AG04449 (cell line): Measurements from ENCODE around the gene FRMPD4.

Experiments
- CTCF ChIA-PET: fragments of 350-600 bp; formaldehyde crosslinking; extraction: SDS; loops from one replicate; lab custom pipeline; 2021; ENCODE audit warnings: antibody characterized with exemption; lab: Yijun Ruan, JAX
- POLR2A ChIA-PET: fragments of 400-600, 350-600 bp; formaldehyde crosslinking; extraction: SDS; loops from one replicate; lab custom pipeline; 2020; ENCODE audit warnings: antibody characterized with exemption, inconsistent platforms; lab: Yijun Ruan, JAX
- DNase-seq: peaks from one replicate; pipeline ENCODE4 v3.0.0-alpha.2; 2010; ENCODE audit warnings: low read depth, low spot score
- H3K4me3 ChIP-seq: 2 replicates; pipeline ENCODE4 v1.5.1; 2011; ENCODE audit warnings: low read depth, mild to moderate bottlenecking, control low read depth, low read length
- TF ChIP-seq, protein P1 (sequence below): IDR thresholded peaks from one replicate; pipeline ENCODE4 v1.5.1; 2011; ENCODE audit warnings: mild to moderate bottlenecking, moderate library complexity, low read length, control low read depth, inconsistent platforms; ENCODE audit not compliant: insufficient read depth; ENCODE audit errors: missing control alignments

FRMPD4 gene

DNA sequence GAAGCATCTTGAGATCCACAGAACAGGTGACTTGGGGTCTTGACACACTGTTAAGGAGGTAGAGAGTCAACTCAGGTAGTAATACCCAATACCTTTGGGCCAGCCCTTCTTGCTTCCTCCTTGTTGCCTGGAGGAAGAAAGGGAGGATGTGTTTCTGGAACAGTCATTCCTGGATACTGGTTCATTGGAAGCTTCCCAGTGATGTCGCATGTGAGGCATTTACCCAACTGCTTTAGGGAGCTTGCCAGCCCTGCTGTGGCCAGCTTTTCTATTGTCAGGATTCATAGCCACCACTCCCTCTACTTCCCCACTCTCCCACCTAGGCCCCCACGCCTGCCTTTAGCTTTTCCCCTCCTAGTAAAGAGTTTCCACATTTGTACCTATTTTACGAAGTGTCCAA, 342.7 kb downstream of the FRMPD4 start:
- CTCF ChIA-PET, result no interaction called here
- TF ChIP-seq, protein P1, sequence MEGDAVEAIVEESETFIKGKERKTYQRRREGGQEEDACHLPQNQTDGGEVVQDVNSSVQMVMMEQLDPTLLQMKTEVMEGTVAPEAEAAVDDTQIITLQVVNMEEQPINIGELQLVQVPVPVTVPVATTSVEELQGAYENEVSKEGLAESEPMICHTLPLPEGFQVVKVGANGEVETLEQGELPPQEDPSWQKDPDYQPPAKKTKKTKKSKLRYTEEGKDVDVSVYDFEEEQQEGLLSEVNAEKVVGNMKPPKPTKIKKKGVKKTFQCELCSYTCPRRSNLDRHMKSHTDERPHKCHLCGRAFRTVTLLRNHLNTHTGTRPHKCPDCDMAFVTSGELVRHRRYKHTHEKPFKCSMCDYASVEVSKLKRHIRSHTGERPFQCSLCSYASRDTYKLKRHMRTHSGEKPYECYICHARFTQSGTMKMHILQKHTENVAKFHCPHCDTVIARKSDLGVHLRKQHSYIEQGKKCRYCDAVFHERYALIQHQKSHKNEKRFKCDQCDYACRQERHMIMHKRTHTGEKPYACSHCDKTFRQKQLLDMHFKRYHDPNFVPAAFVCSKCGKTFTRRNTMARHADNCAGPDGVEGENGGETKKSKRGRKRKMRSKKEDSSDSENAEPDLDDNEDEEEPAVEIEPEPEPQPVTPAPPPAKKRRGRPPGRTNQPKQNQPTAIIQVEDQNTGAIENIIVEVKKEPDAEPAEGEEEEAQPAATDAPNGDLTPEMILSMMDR, result no peak
- H3K4me3 ChIP-seq, result no peak overlapping the region
- POLR2A ChIA-PET, result no interaction called here
- DNase-seq, result no peak

DNA sequence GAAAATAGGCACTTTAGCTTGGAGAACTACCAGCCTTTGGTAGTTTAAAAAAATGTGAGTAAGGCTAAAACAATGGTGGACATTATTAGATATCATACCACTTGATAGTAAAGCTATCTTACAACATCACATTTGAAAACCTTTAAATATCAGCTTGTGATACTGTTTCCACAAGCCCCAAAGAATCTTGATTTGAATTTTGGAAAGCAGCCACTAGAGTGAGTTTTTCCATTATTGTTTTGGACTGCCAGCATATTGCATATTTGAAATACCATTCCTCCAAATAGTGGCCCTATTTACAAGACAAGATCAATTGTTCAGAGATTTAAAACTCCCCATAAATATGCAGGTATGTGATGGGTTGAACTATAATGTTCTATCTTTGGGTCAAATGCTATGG, 349.9 kb downstream of the FRMPD4 start:
- no peak overlapping the region for H3K4me3 ChIP-seq
- POLR2A ChIA-PET, result no interaction called here
- CTCF ChIA-PET, result no interaction called here
- TF ChIP-seq, protein P1, result no peak
- no peak for DNase-seq

DNA sequence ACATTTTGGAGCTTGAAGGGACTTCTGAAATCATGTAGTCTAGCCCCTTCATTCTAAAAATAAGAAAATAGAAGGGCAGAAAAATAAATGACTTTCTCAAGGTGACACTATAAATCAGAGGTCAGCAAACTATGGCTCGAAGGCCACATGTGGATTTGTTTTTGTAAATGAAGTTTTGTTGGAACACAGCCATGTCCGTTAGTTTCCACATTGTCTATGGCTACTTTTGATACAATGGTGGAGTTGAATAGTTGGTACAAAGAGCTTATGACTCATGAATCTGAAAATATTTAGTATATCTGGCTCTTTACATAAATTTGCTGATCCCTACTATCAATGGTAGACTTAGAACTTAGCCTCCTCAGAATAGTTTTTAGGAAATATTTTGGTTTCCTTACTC, 350.5 kb downstream of the FRMPD4 start:
- CTCF ChIA-PET, result no interaction called here
- DNase-seq, result no peak
- no peak overlapping the region for H3K4me3 ChIP-seq
- POLR2A ChIA-PET, result no interaction called here
- TF ChIP-seq, protein P1, result no peak

DNA sequence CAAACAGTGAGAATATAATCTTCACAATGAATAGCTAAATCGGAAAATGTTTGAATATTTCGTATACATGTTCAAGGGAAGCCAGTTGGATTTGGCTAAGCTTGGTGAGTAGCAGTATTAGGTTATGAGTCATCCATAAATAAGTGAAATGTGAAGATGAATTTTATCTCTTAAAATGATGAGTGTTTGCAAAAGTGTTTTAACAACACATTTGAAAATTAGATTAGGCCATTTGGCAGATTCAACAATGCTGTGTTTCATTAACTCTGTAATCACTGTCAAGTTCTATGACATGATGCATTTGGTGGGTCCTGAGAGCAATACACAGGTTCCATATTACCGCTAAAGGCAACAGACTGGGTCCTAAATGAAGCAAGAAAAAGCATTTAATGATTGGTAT, 351.1 kb downstream of the FRMPD4 start:
- ChIA-PET CTCF (no interaction called here), POLR2A (no interaction called here)
- TF ChIP-seq, protein P1, result no peak
- no peak overlapping the region for H3K4me3 ChIP-seq
- no peak for DNase-seq

DNA sequence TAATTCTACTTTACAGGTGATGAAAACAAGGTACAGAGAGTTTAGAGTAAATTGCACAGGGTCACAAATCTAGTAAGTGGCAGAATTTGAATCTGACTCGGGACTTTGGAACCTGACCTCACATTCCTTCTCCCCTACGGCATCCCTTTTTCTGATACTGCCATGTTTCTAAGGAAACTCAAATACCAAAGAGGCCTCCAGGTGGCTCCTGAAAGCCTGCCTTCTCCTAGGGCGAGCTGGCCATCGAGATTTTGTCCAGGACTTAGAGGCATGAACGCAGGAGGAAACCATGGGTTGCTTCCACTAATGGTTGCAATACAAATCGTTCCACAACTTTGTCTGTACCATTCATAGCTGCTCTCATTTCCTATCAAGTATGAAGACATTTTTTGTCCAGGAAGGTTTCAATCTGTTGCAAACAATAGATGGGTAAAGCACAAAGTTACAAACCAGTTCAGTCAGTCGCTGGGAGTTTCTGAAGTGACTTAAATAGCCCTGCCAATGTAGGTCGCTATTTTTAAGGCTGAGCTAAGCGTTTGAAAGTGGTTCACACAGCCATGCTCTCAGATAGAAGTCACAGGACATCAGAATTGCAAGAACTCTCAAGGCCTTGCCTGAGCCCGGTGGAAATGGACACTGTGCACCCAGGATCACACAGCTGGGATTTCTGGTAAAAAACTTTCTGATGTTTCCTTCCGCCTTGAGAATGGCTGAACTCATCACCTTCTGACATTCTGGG, 356.3 kb downstream of the FRMPD4 start:
- no peak overlapping the region for H3K4me3 ChIP-seq
- ChIA-PET POLR2A (no interaction called here), CTCF (no interaction called here)
- no peak for DNase-seq
- TF ChIP-seq, protein P1, result no peak

DNA sequence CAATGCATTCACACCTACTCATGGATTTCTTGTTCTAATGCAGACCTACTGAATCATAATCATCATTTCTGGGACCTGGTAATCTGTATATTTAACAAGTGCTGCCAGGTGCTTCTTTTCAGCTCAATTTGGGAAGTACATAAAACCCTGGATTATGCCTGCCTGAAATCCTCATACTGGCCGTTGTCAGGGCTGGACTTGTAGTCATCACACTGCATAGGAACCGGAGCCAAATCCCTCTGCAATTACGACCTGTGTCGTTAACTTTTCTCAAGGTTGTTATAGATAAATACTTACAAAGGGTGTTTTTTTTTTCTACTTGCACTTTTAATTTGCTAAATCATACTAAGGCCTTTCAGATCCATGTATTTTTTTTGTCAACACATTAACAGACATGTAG, 358.1 kb downstream of the FRMPD4 start:
- H3K4me3 ChIP-seq, result no peak overlapping the region
- no peak for DNase-seq
- TF ChIP-seq, protein P1, result no peak
- CTCF ChIA-PET, result no interaction called here
- POLR2A ChIA-PET, result no interaction called here
